Liver (tissue), 9 donors: ENCODE measurements around the gene IL1RAPL2. TPM values are rescaled to one million over a fixed set of nuclear protein-coding genes. Genes with fewer than 3 reads are reported as not detected.

Experiments
- DNase-seq: peaks from one replicate; pipeline ENCODE4 v3.0.0-alpha.2; 2017; ENCODE audit warnings: low spot score
- H3K27ac ChIP-seq, 2 donors: one replicate each; pipeline ENCODE4 v1.7.0; 2013; ENCODE audit warnings: inconsistent platforms in 2 of 2, low read length in 2 of 2, control low read depth in 1 of 2, low read depth in 1 of 2, mild to moderate bottlenecking in 1 of 2
- H3K27me3 ChIP-seq, 4 donors: one replicate each; pipeline versions ENCODE4 v1.6.1 to v1.7.0; 2013; ENCODE audit warnings: low read length in 3 of 4, inconsistent platforms in 1 of 4, mild to moderate bottlenecking in 1 of 4, moderate library complexity in 1 of 4; ENCODE audit not compliant: control insufficient read depth in 4 of 4, insufficient read depth in 4 of 4
- H3K36me3 ChIP-seq, 4 donors: one replicate each; pipeline versions ENCODE4 v1.6.1 to v1.7.0; 2013; ENCODE audit warnings: low read length in 3 of 4, mild to moderate bottlenecking in 3 of 4, low read depth in 1 of 4, moderate library complexity in 1 of 4; ENCODE audit not compliant: control insufficient read depth in 4 of 4, insufficient read depth in 3 of 4
- H3K4me1 ChIP-seq, 4 donors: one replicate each; pipeline versions ENCODE4 v1.6.1 to v1.7.0; 2013; ENCODE audit warnings: low read length in 3 of 4, mild to moderate bottlenecking in 3 of 4, moderate library complexity in 1 of 4; ENCODE audit not compliant: control insufficient read depth in 4 of 4, insufficient read depth in 4 of 4
- H3K4me3 ChIP-seq, 3 donors: one replicate each; pipeline versions ENCODE4 v1.6.1 to v1.7.0; 2013; ENCODE audit warnings: low read length in 3 of 3, control low read depth in 1 of 3, low read depth in 1 of 3, mild to moderate bottlenecking in 1 of 3
- H3K9ac ChIP-seq, 2 donors: one replicate each; pipeline ENCODE4 v1.7.0; 2013; ENCODE audit warnings: low read length in 2 of 2, mild to moderate bottlenecking in 2 of 2, moderate library complexity in 2 of 2, control low read depth in 1 of 2, low read depth in 1 of 2
- H3K9me3 ChIP-seq, 4 donors: one replicate each; pipeline versions ENCODE4 v1.6.1 to v1.7.0; 2013; ENCODE audit warnings: low read length in 3 of 4; ENCODE audit not compliant: control insufficient read depth in 4 of 4
- EGR1 ChIP-seq, 2 donors: IDR thresholded peaks; 2 replicates each; pipeline ENCODE4 v1.6.1; 2016 to 2018; ENCODE audit warnings: antibody characterized with exemption in 2 of 2, low read depth in 2 of 2
- FOXA1 ChIP-seq: IDR thresholded peaks from 2 replicates; pipeline ENCODE4 v1.6.1; 2016; ENCODE audit warnings: antibody characterized with exemption
- FOXA2 ChIP-seq: IDR thresholded peaks from 2 replicates; pipeline ENCODE4 v1.6.1; 2016; ENCODE audit warnings: antibody characterized with exemption
- GABPA ChIP-seq, 2 donors: IDR thresholded peaks in 1 of 2; conservative IDR thresholded peaks in 1 of 2; 2 replicates each; pipeline ENCODE4 v1.6.1; 2016; ENCODE audit warnings: antibody characterized with exemption in 2 of 2, mild to moderate bottlenecking in 1 of 2, moderate library complexity in 1 of 2
- HNF4A ChIP-seq, 2 donors: conservative IDR thresholded peaks; 2 replicates each; pipeline ENCODE4 v1.6.1; 2016; ENCODE audit warnings: antibody characterized with exemption in 2 of 2, mild to moderate bottlenecking in 2 of 2
- HNF4G ChIP-seq: IDR thresholded peaks from 2 replicates; pipeline ENCODE4 v1.6.1; 2016; ENCODE audit warnings: antibody characterized with exemption
- JUND ChIP-seq, 2 donors: IDR thresholded peaks; 2 replicates each; pipeline ENCODE4 v1.6.1; 2016; ENCODE audit warnings: antibody characterized with exemption in 2 of 2
- MAX ChIP-seq: IDR thresholded peaks from 2 replicates; pipeline ENCODE4 v1.6.1; 2016; ENCODE audit warnings: antibody characterized with exemption
- NR2F2 ChIP-seq: IDR thresholded peaks from 2 replicates; pipeline ENCODE4 v1.6.1; 2016; ENCODE audit warnings: antibody characterized with exemption
- RAD21 ChIP-seq, 2 donors: IDR thresholded peaks; 2 replicates each; pipeline ENCODE4 v1.6.1; 2016; ENCODE audit warnings: antibody characterized with exemption in 2 of 2, mild to moderate bottlenecking in 2 of 2
- REST ChIP-seq: IDR thresholded peaks from 2 replicates; pipeline ENCODE4 v1.6.1; 2016; ENCODE audit warnings: antibody characterized with exemption, mild to moderate bottlenecking
- RXRA ChIP-seq, 2 donors: IDR thresholded peaks; 2 replicates each; pipeline ENCODE4 v1.6.1; 2017 to 2018; ENCODE audit warnings: antibody characterized with exemption in 2 of 2, mild to moderate bottlenecking in 1 of 2
- SP1 ChIP-seq: IDR thresholded peaks from 2 replicates; pipeline ENCODE4 v1.6.1; 2018; ENCODE audit warnings: antibody characterized with exemption, mild to moderate bottlenecking
- TAF1 ChIP-seq: conservative IDR thresholded peaks from 2 replicates; pipeline ENCODE4 v1.6.1; 2016; ENCODE audit warnings: antibody characterized with exemption, mild to moderate bottlenecking
- YY1 ChIP-seq: IDR thresholded peaks from 2 replicates; pipeline ENCODE4 v1.6.1; 2016; ENCODE audit warnings: antibody characterized with exemption, mild to moderate bottlenecking
- WGBS: extraction: QIAGEN DNeasy Blood & Tissue Kit; methylation state at CpG from one replicate; pipeline ENCODE4 v1.1.7; 2013; 5-methylcytosine and 5-hydroxymethylcytosine counted together
- polyA plus RNA-seq, 2 donors: library from polyadenylated mRNA; stranded (reverse) in 1 of 2; unstranded in 1 of 2; fragments of 200-250 nt in 1 of 2; fragments of >200 nt in 1 of 2; fragmentation: Nextera tagmentation in 1 of 2; extraction: Ambion mirVana in 1 of 2; gene quantifications; one replicate each; pipeline versions ENCODE4 v1.2.1 to v1.2.3, GENCODE V29; 2013 to 2015
- total RNA-seq, 2 donors: library from RNA; depleted of rRNA; stranded (reverse); fragments of >200 nt; gene quantifications; one replicate each; pipeline ENCODE4 v1.2.3, GENCODE V29; 2014
- TF ChIP-seq, protein P1 (sequence below): IDR thresholded peaks from 2 replicates; pipeline ENCODE4 v1.6.1; 2016; ENCODE audit warnings: antibody characterized with exemption
- TF ChIP-seq, protein P2 (sequence below): fragments of 150-350 bp; IDR thresholded peaks from 2 replicates; pipeline ENCODE4 v1.5.1; 2017; ENCODE audit warnings: improper control_type of control experiment, low read depth, low read length; ENCODE audit not compliant: missing input control
- TF ChIP-seq, protein P3 (sequence below): IDR thresholded peaks from 2 replicates; pipeline ENCODE4 v1.6.1; 2016; ENCODE audit warnings: antibody characterized with exemption
- donor health status: healthy.
- donor health status: healthy.
- donor health status: healthy.
- donor health status: healthy.
- donor health status: healthy.

IL1RAPL2 gene
- total and polyA plus RNA-seq, 4 donors = 0.20 to 1.6 (median 0.91) TPM

DNA sequence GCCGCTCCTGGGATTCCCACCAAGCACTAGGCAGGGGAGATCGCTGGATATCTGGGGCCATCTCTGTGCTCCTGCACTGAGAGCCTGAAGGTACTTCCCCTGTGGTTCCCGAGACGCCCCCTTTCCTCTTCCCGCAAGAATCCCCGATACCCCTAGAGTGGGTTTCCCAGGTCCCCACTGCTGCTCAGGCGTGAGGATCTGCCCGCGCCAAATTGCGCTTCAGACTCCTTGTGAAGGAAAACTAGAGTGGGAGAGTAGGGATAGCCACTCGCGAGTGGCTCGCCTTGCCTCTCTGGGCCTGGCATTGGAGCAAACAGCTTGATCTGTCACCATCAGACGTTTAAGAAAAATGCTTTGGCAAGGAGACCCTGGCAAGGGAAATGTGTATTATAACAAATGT is 1.5 kb downstream of the IL1RAPL2 start:
- Histone ChIP-seq H3K4me3 (peak overlapping the region in 2 of 3 donors; percentile 55 to 72), H3K4me1 (peaks cover 2 to 33% (median 21%) of the 10 kb centered on the region in 4 donors), H3K27me3 (peaks cover 0 to 2% (median 0%) of the 10 kb centered on the region in 4 donors), H3K27ac (no peak overlapping the region), H3K9ac (no peak overlapping the region), H3K9me3 (no peaks in the 10 kb centered on the region), H3K36me3 (no peaks in the 10 kb centered on the region)
- TF ChIP-seq, protein P1, sequence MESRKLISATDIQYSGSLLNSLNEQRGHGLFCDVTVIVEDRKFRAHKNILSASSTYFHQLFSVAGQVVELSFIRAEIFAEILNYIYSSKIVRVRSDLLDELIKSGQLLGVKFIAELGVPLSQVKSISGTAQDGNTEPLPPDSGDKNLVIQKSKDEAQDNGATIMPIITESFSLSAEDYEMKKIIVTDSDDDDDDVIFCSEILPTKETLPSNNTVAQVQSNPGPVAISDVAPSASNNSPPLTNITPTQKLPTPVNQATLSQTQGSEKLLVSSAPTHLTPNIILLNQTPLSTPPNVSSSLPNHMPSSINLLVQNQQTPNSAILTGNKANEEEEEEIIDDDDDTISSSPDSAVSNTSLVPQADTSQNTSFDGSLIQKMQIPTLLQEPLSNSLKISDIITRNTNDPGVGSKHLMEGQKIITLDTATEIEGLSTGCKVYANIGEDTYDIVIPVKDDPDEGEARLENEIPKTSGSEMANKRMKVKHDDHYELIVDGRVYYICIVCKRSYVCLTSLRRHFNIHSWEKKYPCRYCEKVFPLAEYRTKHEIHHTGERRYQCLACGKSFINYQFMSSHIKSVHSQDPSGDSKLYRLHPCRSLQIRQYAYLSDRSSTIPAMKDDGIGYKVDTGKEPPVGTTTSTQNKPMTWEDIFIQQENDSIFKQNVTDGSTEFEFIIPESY = no peak
- TF ChIP-seq MAX = no peak
- TF ChIP-seq, protein P2, sequence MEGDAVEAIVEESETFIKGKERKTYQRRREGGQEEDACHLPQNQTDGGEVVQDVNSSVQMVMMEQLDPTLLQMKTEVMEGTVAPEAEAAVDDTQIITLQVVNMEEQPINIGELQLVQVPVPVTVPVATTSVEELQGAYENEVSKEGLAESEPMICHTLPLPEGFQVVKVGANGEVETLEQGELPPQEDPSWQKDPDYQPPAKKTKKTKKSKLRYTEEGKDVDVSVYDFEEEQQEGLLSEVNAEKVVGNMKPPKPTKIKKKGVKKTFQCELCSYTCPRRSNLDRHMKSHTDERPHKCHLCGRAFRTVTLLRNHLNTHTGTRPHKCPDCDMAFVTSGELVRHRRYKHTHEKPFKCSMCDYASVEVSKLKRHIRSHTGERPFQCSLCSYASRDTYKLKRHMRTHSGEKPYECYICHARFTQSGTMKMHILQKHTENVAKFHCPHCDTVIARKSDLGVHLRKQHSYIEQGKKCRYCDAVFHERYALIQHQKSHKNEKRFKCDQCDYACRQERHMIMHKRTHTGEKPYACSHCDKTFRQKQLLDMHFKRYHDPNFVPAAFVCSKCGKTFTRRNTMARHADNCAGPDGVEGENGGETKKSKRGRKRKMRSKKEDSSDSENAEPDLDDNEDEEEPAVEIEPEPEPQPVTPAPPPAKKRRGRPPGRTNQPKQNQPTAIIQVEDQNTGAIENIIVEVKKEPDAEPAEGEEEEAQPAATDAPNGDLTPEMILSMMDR = no peak
- TF ChIP-seq, protein P3, sequence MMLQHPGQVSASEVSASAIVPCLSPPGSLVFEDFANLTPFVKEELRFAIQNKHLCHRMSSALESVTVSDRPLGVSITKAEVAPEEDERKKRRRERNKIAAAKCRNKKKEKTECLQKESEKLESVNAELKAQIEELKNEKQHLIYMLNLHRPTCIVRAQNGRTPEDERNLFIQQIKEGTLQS = no peak
- no peak for TF ChIP-seq GABPA (IDR thresholded peaks at IDR 0.05 in 1 of 2, conservative IDR thresholded peaks at IDR 0.05 in 1 of 2)
- TF ChIP-seq REST = no peak
- TF ChIP-seq NR2F2 = no peak
- no peak for TF ChIP-seq HNF4A (conservative IDR thresholded peaks at IDR 0.05)
- no peak for TF ChIP-seq RXRA (IDR thresholded peaks at IDR 0.05)
- no peak for TF ChIP-seq RAD21 (IDR thresholded peaks at IDR 0.05)
- no peak for TF ChIP-seq FOXA2
- no peak for TF ChIP-seq HNF4G
- TF ChIP-seq SP1 = no peak
- no peak for TF ChIP-seq FOXA1
- no peak for TF ChIP-seq TAF1
- no peak for TF ChIP-seq JUND (IDR thresholded peaks at IDR 0.05)
- no peak for TF ChIP-seq YY1
- TF ChIP-seq EGR1 (IDR thresholded peaks at IDR 0.05; ENCODE audit: low read depth in 2 of 2) = no peak
- no peak for DNase-seq
- WGBS = 5% methylated on average over 14 of the region's 14 CpGs
